NOMO-1 treated with DMSO at 0.1 percent for 48 hours (cell line): ENCODE data around the gene TMC5.

ENCODE experiments used
- DNase-seq: peaks from one replicate; lab custom pipeline; 2025; ENCODE audit not compliant: unreplicated experiment; lab: John Stamatoyannopoulos, UW

The TMC5 gene

GRCh38 chr16:19502395-19503131 lies 84.9 kb downstream of the TMC5 start:
- DNase-seq, result peak; percentile 72

DNA sequence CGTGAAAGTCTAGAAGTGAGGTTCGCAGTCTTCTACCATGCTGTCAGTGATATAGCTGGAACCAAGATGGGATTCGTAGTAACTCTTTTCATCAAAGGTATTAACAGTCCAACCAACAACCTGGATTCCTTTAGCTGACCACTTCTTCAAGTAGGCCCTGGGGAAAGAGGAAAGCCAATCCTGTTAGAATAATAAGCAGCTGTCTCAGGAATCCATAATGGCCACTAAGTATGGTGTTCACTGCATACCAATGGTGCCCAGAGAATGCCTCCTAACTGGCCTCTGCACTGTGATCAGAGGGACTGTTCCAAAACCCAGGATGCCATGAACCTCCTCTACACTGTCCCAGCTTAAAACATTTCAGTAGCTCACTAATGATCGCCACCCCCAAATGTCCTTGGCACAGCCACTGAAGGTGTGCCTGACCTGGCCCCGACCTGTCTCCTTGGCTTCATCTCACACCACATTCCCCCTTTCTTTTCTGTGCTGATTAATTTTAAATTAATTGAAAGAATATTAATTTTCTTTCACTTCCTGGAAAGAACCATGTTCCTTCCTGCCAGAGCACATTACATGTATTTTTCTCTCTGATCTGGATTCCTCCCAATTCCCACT lies 85.9 kb downstream of the TMC5 start:
- no peak for DNase-seq

GRCh38 chr16:19505600-19506303 lies 88.1 kb downstream of the TMC5 start:
- DNase-seq, result no peak

DNA sequence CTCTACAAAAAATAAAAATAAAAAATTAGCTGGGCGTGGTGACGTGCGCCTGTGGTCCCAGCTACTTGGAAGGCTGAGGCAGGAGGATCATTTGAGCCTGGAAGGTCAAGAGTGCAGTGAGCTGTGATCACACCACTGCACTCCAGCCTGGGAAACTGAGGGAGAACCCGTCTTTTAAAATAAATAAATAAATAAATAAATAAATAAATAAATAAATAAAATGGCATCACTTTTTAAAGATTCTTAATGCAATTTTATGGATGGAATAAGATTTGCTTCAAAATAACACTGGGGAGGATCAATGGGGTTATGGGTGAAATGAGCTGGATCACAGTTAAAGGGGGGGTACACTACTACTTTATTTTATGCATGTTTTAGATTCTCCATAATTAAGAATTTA lies 89.3 kb downstream of the TMC5 start:
- DNase-seq, result no peak

DNA sequence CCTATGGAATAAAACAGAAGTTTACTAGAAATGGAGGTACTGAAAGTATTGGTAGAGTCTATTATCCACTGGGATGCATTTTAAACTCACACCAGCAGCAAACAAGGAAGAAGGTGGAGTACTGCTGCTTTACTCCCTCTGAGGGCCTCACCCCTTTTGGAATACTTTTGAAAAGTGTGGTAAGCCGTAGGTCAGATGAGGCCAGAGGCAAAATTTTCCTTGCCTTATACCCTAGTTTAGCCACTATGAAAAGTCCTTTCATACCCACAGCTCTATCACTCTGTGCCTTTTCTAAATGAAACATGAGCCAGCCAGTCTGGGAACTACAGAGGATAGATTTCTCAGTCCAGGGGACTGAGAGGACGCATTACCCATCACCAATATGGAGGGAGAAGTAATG lies 90.2 kb downstream of the TMC5 start:
- no peak for DNase-seq

- no peak for DNase-seq
Observed at GRCh38 chr16:19512297-19512696, 94.6 kb downstream of the TMC5 start.

DNA sequence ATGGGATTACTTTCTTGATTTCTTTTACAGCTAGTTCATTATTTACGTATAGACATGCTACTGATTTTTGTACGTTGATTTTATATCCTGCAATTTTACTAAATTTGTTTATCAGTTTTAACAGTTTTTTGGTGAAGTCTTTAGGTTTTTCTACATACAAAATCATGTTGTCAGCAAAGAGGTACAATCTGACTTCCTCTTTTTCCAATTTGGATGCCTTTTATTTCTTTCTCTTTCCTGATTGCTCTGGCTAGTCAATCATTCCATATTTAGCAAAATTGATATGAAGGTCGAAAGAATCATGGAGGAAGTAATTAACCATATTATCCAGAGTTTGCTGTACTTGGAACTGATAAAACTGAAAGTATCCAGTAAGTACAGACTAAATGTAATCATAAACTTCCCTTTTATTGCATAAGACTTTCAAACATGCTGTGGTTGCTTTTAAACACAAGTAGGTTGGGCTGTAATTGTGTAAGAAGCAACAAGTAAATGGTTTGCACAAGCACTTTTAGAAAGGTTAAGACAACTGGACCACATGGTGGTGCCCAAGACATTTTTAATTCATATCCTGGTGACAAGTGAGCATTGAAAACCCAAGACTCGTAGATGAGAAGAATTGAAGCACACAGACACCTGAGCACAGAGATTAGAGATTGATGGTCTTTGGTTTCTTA lies 95.8 kb downstream of the TMC5 start:
- DNase-seq, result peak; percentile 96

DNA sequence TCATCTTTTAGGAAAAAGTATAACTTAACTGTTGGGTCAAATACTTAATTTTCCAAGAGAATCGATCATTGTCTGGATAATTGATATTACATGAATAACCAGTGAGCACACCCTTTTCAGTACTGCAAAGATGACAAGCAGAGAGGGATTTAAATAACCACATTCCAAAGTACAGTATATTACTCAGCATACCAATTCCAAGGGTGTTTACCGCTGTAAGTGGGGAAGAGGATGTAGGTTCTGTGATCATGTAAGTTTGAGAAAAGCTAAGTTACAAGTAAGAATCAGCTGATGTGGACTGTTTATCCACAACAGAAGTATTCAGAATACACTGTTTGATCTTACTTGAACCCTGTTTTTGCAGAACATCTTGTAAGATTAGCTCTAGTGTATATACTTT lies 98.1 kb downstream of the TMC5 start:
- DNase-seq, result no peak

- DNase-seq, result no peak
Observed at GRCh38 chr16:19517424-19518089, 99.9 kb downstream of the TMC5 start.

DNA sequence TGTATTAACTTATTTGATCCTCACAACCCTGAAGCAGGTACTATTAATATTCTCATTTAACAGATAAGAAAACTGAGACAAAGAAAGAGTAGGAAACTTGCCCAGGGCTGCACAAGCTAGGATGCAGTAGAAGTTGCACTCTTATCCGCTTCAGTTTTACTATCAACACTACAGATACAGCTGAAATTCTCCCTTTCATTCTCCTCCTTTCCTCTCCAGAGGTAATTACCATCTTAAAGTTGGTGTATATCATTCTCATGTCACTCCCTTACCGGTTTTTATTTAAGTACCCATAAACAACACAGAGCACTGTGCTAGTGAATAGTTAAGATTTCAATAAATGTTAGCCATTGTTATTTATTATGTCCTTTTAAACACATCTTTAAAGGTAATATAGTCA lies 100.7 kb downstream of the TMC5 start:
- no peak for DNase-seq

DNA sequence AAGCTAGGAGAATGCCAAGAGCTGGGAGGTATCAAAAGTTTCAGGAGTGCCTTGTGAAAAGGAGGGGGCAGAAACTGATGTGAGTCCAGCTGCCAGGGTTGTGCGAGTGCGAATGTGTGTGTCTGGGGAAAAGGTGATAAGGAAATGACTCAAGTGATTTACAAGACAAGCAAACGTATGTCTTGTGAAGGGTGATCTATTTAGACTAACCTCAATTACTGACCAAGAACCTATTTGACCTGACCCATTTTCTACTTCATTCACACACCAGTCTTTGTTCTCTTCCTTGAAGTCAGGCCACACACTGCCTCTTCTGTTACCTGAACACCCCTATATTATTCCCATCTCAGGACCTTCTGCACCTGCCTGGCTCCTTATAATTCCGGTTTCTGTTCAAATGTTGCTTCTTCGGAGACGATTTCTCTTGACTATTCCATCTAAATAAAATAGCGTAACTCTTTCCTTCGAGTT lies 103.2 kb downstream of the TMC5 start:
- peak; percentile 8 for DNase-seq

DNA sequence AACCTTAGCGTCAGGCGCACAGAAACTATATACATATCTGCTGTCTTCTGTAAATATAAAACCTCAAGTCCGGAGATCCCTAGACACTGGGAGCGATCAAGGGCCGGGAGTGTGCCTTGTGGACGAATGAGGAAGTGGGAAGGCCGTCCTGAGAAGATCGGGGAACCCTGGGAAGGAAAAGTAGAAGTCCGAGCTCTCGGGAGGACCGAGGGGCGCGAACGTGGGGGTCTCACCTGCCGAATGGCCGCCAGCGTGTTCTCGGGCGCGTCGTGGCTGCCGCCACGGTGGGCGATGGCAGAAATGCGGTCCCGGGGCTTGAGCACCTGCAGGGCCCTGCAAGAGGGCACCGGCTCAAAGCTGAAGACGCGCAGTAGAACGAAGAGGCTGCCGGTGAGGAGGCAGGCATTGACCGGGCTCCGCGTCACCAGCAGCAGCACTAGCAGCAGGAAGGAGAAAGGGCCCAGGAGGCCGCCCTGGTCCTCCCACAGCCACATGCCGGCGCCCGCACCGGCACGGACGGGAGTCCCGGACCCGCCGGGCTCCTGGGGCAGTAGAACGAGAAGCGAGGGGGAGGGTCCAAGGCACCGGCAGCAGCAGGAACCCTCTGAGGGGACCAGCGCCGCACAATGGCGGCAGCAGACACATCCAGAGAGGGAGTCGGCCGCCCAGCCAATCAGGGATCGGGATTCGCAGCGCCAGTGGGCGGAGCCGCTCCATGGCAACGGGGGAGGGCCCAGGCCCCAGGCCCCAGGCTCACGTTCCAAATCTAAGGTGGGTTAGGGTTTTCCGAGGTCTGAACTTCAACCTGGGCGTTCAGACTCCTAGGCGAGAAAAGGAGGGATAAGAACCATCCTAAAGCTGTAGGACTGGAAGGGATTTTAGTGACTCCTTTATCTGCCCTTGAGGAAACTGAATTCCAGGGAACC lies 104.1 kb downstream of the TMC5 start, which contains the start of gene GDE1:
TSS of gene GDE1 (minus strand) at position 628 of the 926 bp plus-strand sequence. CDS start at position 494, 134 bp downstream.
- DNase-seq, result peak; percentile 80

DNA sequence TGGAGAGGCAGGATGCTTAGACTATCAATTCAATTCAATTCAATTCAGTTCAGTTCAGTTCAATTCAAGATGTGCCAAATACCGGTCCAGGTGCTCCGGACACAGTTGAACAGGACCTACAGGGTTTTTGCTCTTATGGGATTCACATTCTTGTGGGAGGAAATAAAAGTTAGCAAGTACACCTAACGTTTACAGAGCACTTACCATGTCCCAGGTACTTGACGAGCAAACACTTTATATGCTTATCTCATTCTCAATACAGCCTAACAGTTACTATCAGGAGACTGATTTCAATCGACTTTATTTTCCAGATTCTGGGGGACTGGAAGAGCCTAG lies 104.7 kb downstream of the TMC5 start:
- no peak for DNase-seq

DNA sequence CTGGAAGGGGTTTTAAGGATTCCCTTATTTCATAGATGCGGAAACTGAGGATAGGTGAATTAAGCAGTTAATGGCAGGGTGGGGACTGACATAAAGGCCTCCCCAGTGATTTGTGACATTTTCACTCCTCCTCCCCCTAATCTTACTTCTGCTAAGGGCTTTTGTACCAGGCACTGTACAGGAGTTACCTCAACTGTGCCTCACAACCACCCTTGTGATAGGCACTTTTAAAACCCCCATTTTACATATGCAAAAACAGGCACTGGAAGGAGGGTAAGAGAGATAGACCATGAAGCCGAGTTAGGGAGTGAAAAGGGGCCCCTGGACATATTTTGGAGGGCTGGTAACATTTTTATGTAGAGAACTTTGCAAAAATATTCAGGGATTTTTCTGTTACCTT lies 105.1 kb downstream of the TMC5 start:
- no peak for DNase-seq

GRCh38 chr16:19523184-19523558 lies 105.5 kb downstream of the TMC5 start:
- DNase-seq, result no peak

DNA sequence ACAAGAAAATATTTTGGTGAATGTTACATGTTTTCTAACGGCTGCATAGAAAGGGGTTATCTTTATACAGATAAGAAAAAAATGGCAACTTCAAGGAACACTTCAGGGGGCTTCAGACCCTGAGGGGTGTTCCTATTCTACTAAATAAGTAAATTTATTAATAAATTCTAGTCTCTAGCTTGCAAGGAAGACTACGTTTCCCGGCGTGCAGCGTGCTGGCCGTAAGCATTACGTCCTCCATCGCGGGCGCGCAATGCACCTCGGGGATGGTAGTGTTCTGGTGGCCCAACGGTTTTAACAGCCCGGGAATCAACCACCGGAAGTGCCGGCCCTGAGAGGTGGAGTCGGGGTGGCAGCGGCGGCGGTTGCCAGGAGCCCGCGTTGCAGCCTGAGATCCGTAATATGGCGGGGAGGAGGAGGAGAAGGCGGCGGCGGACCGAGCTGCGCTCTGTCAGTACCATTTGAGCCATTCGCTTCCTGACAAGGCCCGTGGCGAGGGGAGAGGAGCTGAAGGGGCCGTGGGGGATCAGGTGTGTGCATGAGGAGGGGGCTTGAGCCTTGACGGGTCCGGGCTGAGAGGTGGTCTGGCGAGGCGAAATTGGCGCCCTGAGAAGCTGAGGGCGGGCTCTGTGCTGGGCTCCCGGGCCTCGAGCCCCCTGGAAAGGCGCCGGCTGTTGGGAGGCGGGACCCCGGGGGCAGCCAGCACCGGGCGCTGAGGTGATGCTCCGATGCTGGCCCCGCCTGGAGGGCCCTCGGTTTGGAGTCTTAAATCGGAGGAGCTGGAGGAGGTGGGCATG lies 106.1 kb downstream of the TMC5 start, which contains the start of gene CCP110:
TSS of gene CCP110 (plus strand) at position 384 of the 797 bp plus-strand sequence. CDS start 3,940 bp downstream, outside the sequence.
- peak; percentile 96 for DNase-seq

DNA sequence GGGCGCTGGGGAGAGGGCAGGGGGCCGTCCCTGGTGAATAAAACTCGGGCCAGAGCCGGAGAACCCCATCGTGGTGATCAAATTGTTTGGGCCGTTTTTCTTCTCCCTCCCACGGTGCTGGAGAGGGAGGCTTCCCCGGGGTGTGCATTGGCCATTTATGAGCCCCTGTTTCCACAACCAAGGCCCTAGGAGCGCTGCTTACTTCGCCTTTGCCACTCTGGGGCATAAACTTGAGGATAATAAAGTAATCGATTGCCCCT lies 106.6 kb downstream of the TMC5 start:
- no peak for DNase-seq

GRCh38 chr16:19524616-19525384 lies 107.1 kb downstream of the TMC5 start:
- DNase-seq, result peak; percentile 58

- no peak for DNase-seq
Observed at GRCh38 chr16:19525385-19525723, 107.7 kb downstream of the TMC5 start.
